HG03565 (cell line): ENCODE data around the gene MPC1L.
"Not testable (repeated sequence)": the region's sequence is repeated elsewhere in the genome, so short reads cannot be mapped to it uniquely, and the experiment has no call there.

Source experiments
- ATAC-seq: cut with Tn5 transposase; IDR thresholded peaks from one replicate; pipeline ENCODE4 v1.9.1; 2021; ENCODE audit warnings: mild to moderate bottlenecking, moderate library complexity; ENCODE audit not compliant: unreplicated experiment

MPC1L gene

GRCh38 chrX:40623139-40623536 is at the start of gene MPC1L:
Gene MPC1L, plus strand, starts transcription at chrX:40623428. Its CDS starts 138 bp downstream, at chrX:40623566.
- ATAC-seq, result no peak

GRCh38 chrX:40573763-40574162 is 49.5 kb upstream of the MPC1L start:
- no peak for ATAC-seq

- ATAC-seq, result not testable (repeated sequence)
Observed at GRCh38 chrX:40575411-40575810, 47.8 kb upstream of the MPC1L start.

DNA sequence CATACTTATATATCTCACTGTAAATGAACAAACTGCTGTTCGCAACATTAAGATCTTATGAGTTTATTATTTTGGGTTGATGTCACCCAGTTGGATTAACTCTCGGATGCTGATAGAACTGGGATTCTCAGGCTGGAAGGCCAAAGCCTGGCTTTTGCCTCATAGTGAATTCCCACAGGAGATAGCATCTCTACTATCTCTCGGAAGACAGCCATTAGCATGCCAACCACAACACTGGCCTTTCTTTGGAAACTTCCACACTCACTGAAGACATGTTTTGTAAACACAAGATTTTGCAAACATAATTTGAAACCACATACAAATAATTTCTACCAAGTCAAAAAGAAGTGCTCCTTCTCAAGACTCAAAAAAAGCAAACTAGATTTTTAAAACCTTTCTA is 46.9 kb upstream of the MPC1L start:
- no peak for ATAC-seq

DNA sequence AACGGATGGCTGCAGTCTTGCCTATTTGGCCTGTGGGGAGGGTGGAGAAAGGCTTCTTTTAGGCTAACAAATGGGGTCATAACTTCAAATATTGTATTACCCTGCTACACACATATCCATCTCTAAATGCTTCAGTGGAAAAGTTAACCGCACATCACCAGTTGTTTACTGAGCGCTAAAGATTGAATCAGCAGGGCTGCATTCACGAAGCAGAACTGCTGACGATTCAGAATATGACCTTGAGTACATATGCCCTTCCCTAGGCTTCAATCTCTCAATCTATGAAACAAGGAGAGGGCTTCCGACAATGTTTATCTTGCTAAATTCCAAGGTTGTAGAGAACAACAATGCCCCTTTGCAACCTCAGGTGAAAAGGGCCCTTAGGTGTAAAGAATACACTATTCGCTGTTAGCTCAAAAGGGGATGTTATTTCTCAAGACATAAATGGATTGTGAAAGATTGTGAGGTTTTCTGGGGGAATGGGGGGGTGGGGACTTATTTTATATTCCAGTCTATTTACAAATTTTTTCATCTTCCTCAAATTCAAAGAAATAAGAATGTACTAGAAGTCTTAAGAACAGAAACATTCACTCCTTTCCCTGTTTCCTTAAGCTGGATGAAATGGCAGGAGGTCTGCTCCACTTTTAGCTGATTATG is 45.1 kb upstream of the MPC1L start:
- ATAC-seq, result no peak

- ATAC-seq, result no peak
Observed at GRCh38 chrX:40579141-40579540, 44.1 kb upstream of the MPC1L start.

DNA sequence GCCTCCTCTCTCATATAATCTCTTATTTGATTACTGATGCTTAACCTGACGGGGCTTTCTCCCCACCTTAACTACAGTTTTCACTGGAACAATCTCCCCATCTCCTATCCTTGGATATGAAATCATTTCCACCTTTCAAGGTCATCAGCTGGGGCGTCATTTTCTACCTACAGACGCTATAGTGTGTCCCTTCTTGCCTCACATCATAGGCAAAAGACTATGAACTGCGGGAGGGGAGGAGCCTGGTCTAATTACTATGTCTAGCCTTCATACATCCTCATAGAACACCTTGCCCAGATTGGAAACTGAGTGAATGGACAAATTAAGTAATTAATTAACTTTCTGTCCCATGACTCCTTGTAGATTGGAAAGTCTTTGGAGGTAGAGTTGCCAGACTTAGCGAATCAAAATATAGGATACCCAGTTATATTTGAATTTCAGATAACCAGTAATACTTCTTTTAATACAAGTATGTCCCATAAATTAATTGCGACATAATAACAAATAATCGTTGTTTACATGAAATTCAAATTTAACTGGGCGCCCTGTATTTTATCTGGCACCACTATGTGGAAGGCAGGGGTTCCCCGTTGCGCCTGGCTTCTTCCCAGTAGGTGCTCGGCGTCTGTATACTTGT is 43.2 kb upstream of the MPC1L start:
- ATAC-seq, result peak; percentile 23

DNA sequence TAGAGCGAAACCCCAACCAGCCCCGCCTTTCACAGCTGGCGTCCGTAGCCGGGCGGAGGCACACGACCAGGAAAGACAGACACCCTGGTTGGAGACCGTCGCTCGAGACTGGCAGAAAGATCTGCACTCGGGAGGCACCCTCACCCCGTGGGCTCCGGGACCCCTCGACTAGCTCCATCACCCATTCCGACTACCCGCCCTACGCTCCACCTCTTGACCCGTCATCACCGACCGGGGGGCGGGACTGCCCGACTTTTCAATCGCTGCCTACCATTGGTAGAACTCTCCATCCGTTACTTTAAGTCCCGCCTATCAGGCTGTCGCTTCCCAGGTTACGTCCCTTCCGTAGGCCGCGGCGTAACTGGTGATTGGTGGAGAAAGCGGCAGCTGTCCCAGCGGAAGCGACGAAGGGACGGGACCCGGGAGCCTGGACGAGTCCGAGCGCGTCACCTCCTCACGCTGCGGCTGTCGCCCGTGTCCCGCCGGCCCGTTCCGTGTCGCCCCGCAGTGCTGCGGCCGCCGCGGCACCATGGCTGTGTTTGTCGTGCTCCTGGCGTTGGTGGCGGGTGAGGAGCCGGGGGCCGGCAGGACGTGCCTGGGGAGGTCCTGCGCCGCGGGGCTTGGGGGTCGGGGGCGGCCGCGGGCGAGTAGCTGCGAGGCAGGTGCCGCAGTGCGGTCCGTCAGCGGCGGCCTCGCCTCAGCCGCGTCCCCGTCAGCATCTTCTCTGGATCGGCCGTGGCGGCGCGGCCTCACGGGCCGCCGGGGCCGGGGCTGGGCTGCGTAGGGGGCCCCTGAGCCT is 42.5 kb upstream of the MPC1L start, which contains the start of gene ATP6AP2:
TSS of gene ATP6AP2 (plus strand) at position 434 of the 799 bp plus-strand sequence. CDS start at position 530, 96 bp downstream.
- peak; percentile 97 for ATAC-seq

DNA sequence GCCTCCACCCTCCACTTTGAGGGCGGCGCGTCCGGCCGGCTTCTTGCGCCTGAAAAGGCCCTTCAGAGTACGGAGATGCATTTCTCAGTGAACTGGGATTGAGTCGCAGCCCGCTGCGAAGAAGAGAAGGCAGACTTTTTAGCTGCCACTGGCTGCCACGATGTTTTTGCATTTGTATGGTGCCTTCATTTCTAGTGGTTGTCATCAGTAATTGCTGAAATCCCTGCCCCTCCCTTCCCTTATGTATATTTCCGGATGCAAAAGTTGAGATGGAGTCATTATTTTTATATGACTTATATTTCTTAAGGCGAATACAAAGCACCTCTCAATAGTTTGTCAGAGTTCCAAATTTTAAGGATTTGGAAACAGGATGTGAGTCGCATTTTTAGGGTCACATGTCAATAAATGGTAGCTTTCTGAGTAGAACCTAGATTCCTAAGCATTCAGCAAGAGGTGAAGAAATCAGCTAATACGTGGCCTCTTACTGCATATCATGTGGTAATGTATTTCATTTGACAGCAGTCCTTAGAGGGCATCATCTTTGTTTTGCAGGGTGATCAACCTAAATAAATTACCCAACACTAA is 41.8 kb upstream of the MPC1L start:
- no peak for ATAC-seq

DNA sequence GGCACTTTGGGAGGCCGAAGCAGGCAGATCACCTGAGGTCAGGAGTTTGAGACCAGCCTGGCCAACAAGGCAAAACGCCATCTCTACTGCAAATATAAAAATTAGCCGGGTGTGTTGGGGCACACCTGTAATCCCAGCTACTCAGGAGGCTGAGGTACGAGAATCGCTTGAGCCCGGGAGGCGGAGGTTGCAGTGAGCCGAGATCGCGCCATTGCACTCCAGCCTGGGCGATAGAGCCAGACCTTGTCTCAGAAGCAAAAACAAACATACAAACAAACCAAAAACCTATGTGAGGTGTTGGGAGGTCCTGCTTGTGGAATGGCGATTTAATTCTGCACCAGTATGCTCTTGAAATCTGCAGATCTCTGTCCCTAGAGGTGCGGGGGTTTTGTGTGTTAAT is 41.0 kb upstream of the MPC1L start:
- ATAC-seq, result not testable (repeated sequence)

DNA sequence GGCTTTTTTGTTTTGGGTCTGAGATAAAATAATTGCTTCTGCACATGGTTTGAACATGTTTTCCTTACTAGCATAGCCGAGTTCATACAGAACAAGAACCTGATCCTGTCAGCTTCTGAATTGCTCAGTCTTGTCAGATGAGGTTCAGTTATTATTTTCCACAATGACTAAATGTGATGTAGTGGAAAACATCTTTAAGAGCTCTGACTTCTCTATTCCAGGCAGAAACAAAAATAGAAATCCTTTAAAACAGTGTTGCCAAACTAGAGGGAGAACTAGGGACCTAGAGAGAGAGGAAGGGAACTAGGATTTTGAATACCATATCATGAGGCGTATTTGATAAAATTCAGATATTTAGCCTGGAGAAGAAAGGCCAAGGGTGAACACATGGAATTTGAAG is 40.4 kb upstream of the MPC1L start:
- no peak for ATAC-seq

- ATAC-seq, result not testable (repeated sequence)
Observed at GRCh38 chrX:40587623-40588022, 35.6 kb upstream of the MPC1L start.

- not testable (repeated sequence) for ATAC-seq
Observed at GRCh38 chrX:40589616-40590321, 33.5 kb upstream of the MPC1L start.

DNA sequence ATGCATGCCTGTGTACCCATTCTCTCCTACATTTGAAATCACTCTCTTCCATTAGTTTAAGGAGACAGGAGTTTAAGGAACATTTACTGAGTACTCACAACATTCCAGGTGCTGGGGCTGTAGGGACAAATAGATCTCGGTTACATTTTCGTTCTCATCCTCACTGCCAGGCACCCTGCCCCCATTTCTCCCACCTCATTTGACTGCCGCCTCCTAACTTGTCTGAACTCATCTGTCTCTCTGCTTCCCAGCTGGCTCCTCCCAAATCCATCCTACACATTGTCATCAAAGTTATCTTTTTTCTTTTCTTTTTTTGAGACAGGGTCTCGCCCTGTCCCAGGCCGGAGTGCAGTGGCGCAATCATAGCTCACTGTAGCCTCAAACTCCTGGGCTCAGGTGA is 19.8 kb upstream of the MPC1L start:
- ATAC-seq, result no peak

DNA sequence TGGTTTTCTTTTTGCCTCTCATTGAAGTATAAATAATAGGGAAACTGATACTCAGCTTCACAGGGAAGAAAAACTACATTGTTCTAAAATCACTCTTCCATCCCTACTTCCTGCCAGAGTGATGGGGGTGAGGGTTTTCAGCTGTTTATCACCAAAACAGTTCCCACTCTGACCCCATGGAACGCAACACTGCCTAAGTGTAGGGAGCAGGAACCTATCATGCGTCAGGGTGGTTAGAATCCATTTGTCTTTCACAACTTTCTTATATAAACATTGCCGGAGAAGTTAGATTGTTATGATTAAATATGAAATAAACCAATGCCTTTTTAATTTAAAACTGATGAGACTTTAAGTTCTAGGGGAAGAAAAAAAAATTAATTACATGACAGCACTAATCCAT is 15.8 kb upstream of the MPC1L start:
- ATAC-seq, result no peak

GRCh38 chrX:40612511-40612910 is 10.7 kb upstream of the MPC1L start:
- no peak for ATAC-seq

DNA sequence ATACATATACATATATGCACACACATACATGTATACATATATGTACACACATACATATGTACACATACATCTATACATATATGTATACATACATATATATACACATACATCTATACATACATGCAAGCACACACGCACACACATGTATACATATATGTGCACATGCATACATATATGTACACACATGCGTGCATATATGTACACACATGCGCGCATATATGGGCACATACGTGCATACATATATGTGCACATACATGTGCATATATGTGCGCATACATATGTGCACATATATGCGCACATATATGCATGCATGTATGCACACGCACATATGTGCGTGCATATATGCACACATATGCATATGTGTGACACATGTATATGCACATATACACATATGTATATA is 7.3 kb upstream of the MPC1L start:
- ATAC-seq, result no peak

- no peak for ATAC-seq
Observed at GRCh38 chrX:40617566-40617965, 5.7 kb upstream of the MPC1L start.

- no peak for ATAC-seq
Observed at GRCh38 chrX:40622479-40623138, 619 bp upstream of the MPC1L start.

DNA sequence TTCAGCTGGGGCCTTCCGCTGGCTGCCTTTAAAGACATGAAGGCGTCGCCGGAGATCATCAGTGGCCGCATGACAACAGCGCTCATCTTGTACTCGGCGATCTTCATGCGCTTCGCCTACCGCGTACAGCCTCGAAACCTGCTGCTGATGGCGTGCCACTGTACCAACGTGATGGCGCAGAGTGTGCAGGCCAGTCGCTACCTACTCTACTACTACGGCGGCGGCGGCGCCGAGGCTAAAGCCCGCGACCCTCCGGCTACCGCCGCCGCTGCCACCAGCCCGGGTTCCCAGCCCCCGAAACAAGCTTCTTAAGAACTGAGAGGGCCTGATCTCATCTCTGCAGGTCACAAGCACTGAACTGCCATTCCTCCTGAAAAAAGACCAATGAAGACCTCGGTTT is 437 bp downstream of the MPC1L start:
- no peak for ATAC-seq
